Neural cell (in vitro differentiated cells): Measurements from ENCODE around the gene ELOVL2.

ENCODE experiments used
- EP300 ChIP-seq: fragments of 450-650 bp; conservative IDR thresholded peaks from 2 replicates; pipeline ENCODE4 v1.6.1; 2014; ENCODE audit warnings: antibody characterized with exemption, mild to moderate bottlenecking, moderate library complexity; ENCODE audit not compliant: poor library complexity, severe bottlenecking
- EZH2 ChIP-seq: fragments of 200-600, 300-800 bp; shearing (Covaris generic), sonication (generic); IDR thresholded peaks from 2 replicates; pipeline ENCODE4 v1.6.1; 2014; ENCODE audit warnings: antibody characterized with exemption, low read length, borderline replicate concordance, mild to moderate bottlenecking; ENCODE audit not compliant: insufficient read depth, poor library complexity, severe bottlenecking
- MXI1 ChIP-seq: fragments of 450-650 bp; conservative IDR thresholded peaks from 2 replicates; pipeline ENCODE4 v1.6.1; 2014; ENCODE audit warnings: antibody characterized with exemption, mild to moderate bottlenecking; ENCODE audit not compliant: poor library complexity, severe bottlenecking
- POLR2AphosphoS5 ChIP-seq: IDR thresholded peaks from 2 replicates; pipeline ENCODE4 v1.6.1; 2012
- RAD21 ChIP-seq: fragments of 450-650 bp; conservative IDR thresholded peaks from 2 replicates; pipeline ENCODE4 v1.6.1; 2014; ENCODE audit warnings: antibody characterized with exemption, mild to moderate bottlenecking, moderate library complexity
- SMC3 ChIP-seq: fragments of 450-650 bp; conservative IDR thresholded peaks from 2 replicates; pipeline ENCODE4 v1.6.1; 2014; ENCODE audit warnings: antibody characterized with exemption, mild to moderate bottlenecking, moderate library complexity; ENCODE audit not compliant: poor library complexity
- TAF1 ChIP-seq: IDR thresholded peaks from 2 replicates; pipeline ENCODE4 v1.6.1; 2012; ENCODE audit warnings: low read depth
- TF ChIP-seq, protein P1 (sequence below): fragments of 450-650 bp; IDR thresholded peaks from 2 replicates; pipeline ENCODE4 v1.5.1; 2014; ENCODE audit warnings: antibody characterized with exemption, mild to moderate bottlenecking, moderate library complexity; ENCODE audit not compliant: poor library complexity, severe bottlenecking
- TF ChIP-seq, protein P2 (sequence below): IDR thresholded peaks from 2 replicates; pipeline ENCODE4 v1.6.1; 2012; ENCODE audit warnings: borderline replicate concordance

DNA sequence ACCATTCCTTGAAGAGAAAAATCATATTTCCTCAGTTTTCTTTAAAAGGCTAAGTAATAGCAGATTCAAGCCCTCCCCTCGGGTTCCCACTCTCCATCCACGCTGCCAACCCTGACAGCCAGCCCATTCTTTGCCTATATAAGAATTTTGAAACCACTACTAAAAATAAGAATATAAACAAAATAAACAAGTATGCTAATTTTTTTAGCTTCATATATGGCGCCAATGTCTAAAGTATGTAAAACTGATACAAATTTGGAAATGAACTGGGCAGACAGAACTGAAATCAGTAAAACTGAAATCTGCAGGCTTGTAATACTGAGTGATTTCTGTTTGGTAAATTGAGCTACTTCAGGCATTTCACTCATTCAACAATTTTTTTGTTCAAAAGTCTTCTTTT, 19.0 kb downstream of the ELOVL2 start:
- TF ChIP-seq POLR2AphosphoS5: no peak
- TF ChIP-seq, protein P1, sequence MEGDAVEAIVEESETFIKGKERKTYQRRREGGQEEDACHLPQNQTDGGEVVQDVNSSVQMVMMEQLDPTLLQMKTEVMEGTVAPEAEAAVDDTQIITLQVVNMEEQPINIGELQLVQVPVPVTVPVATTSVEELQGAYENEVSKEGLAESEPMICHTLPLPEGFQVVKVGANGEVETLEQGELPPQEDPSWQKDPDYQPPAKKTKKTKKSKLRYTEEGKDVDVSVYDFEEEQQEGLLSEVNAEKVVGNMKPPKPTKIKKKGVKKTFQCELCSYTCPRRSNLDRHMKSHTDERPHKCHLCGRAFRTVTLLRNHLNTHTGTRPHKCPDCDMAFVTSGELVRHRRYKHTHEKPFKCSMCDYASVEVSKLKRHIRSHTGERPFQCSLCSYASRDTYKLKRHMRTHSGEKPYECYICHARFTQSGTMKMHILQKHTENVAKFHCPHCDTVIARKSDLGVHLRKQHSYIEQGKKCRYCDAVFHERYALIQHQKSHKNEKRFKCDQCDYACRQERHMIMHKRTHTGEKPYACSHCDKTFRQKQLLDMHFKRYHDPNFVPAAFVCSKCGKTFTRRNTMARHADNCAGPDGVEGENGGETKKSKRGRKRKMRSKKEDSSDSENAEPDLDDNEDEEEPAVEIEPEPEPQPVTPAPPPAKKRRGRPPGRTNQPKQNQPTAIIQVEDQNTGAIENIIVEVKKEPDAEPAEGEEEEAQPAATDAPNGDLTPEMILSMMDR: no peak
- TF ChIP-seq, protein P2, sequence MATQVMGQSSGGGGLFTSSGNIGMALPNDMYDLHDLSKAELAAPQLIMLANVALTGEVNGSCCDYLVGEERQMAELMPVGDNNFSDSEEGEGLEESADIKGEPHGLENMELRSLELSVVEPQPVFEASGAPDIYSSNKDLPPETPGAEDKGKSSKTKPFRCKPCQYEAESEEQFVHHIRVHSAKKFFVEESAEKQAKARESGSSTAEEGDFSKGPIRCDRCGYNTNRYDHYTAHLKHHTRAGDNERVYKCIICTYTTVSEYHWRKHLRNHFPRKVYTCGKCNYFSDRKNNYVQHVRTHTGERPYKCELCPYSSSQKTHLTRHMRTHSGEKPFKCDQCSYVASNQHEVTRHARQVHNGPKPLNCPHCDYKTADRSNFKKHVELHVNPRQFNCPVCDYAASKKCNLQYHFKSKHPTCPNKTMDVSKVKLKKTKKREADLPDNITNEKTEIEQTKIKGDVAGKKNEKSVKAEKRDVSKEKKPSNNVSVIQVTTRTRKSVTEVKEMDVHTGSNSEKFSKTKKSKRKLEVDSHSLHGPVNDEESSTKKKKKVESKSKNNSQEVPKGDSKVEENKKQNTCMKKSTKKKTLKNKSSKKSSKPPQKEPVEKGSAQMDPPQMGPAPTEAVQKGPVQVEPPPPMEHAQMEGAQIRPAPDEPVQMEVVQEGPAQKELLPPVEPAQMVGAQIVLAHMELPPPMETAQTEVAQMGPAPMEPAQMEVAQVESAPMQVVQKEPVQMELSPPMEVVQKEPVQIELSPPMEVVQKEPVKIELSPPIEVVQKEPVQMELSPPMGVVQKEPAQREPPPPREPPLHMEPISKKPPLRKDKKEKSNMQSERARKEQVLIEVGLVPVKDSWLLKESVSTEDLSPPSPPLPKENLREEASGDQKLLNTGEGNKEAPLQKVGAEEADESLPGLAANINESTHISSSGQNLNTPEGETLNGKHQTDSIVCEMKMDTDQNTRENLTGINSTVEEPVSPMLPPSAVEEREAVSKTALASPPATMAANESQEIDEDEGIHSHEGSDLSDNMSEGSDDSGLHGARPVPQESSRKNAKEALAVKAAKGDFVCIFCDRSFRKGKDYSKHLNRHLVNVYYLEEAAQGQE: no peak
- TF ChIP-seq SMC3: no peak
- no peak for TF ChIP-seq RAD21
- no peak for TF ChIP-seq EZH2
- TF ChIP-seq MXI1: no peak
- TF ChIP-seq EP300: no peak
- TF ChIP-seq TAF1: no peak
